GM19025 (cell line): ENCODE data around the gene TLK1.

ENCODE experiments used
- ATAC-seq: cut with Tn5 transposase; IDR thresholded peaks from one replicate; pipeline ENCODE4 v1.9.1; 2021; ENCODE audit warnings: mild to moderate bottlenecking, low read depth, moderate library complexity; ENCODE audit not compliant: unreplicated experiment

TLK1 gene

GRCh38 chr2:170971071-170971470, 189.6 kb downstream of the TLK1 start:
- no peak for ATAC-seq

- ATAC-seq, result no peak
Measured at GRCh38 chr2:170969872-170970496, 190.7 kb downstream of the TLK1 start.

- no peak for ATAC-seq
Measured at GRCh38 chr2:170969030-170969429, 191.7 kb downstream of the TLK1 start.

- ATAC-seq, result no peak
Measured at GRCh38 chr2:170968205-170969003, 192.3 kb downstream of the TLK1 start.

GRCh38 chr2:170967553-170967952, 193.1 kb downstream of the TLK1 start:
- no peak for ATAC-seq

GRCh38 chr2:170966648-170967396, 193.9 kb downstream of the TLK1 start:
- ATAC-seq, result no peak

GRCh38 chr2:170965446-170966225, 195.1 kb downstream of the TLK1 start:
- no peak for ATAC-seq

- ATAC-seq, result no peak
Measured at GRCh38 chr2:170963386-170963785, 197.3 kb downstream of the TLK1 start.

GRCh38 chr2:170953941-170954340, 206.8 kb downstream of the TLK1 start:
- no peak for ATAC-seq

GRCh38 chr2:170950221-170950761, 210.4 kb downstream of the TLK1 start:
- peak; percentile 81 for ATAC-seq

GRCh38 chr2:170949415-170949814, 211.3 kb downstream of the TLK1 start:
- no peak for ATAC-seq

GRCh38 chr2:170944545-170944944, 216.1 kb downstream of the TLK1 start:
- no peak for ATAC-seq

GRCh38 chr2:170943596-170943995, 217.1 kb downstream of the TLK1 start:
- ATAC-seq, result no peak

- no peak for ATAC-seq
Measured at GRCh38 chr2:170943041-170943440, 217.7 kb downstream of the TLK1 start.

- ATAC-seq, result no peak
Measured at GRCh38 chr2:170942615-170943014, 218.1 kb downstream of the TLK1 start.
